Fibroblast of lung (primary cell): Measurements from ENCODE around the gene HYAL1. TPM values are rescaled to one million over a fixed set of nuclear protein-coding genes. Genes with fewer than 3 reads are reported as not detected.

Experiments
- DNase-seq, 2 donors: peaks; one replicate each; pipeline versions ENCODE4 v3.0.0 to v3.0.0-alpha.2; 2010; ENCODE audit warnings: low read depth in 2 of 2
- H2AFZ ChIP-seq: 2 replicates; pipeline ENCODE4 v1.5.1; 2012; ENCODE audit warnings: low read length, control low read depth, inconsistent platforms
- H3K27ac ChIP-seq: 2 replicates; pipeline ENCODE4 v1.5.1; 2011; ENCODE audit warnings: low read length, control low read depth; ENCODE audit not compliant: insufficient read depth
- H3K27me3 ChIP-seq: 2 replicates; pipeline ENCODE4 v1.5.1; 2011; ENCODE audit warnings: mild to moderate bottlenecking, low read length; ENCODE audit not compliant: control insufficient read depth, insufficient read depth
- H3K36me3 ChIP-seq: 2 replicates; pipeline ENCODE4 v1.5.1; 2011; ENCODE audit warnings: low read length; ENCODE audit not compliant: control insufficient read depth, insufficient read depth
- H3K4me1 ChIP-seq: 2 replicates; pipeline ENCODE4 v1.5.1; 2011; ENCODE audit warnings: low read length; ENCODE audit not compliant: control insufficient read depth, insufficient read depth; ENCODE audit errors: extremely low read depth
- H3K4me2 ChIP-seq: 2 replicates; pipeline ENCODE4 v1.5.1; 2011; ENCODE audit warnings: low read length, control low read depth; ENCODE audit not compliant: insufficient read depth; ENCODE audit errors: extremely low read depth
- H3K4me3 ChIP-seq, 4 experiments: fragments of 200-600 bp in 1 of 4; sonication (generic) in 1 of 4; replicated peaks in 1 of 4; 2 replicates each; pipeline ENCODE4 v1.5.1; 2011 to 2016; ENCODE audit warnings: low read length in 4 of 4, low read depth in 3 of 4, mild to moderate bottlenecking in 3 of 4, control low read depth in 2 of 4, inconsistent platforms in 1 of 4, mixed read lengths in 1 of 4; ENCODE audit not compliant: insufficient read depth in 1 of 4; ENCODE audit errors: control extremely low read depth in 1 of 4
- H3K79me2 ChIP-seq: 2 replicates; pipeline ENCODE4 v1.5.1; 2012; ENCODE audit warnings: mild to moderate bottlenecking, low read length, inconsistent platforms; ENCODE audit not compliant: control insufficient read depth, insufficient read depth
- H3K9ac ChIP-seq: 2 replicates; pipeline ENCODE4 v1.5.1; 2011; ENCODE audit warnings: mild to moderate bottlenecking, low read length, control low read depth; ENCODE audit not compliant: insufficient read depth
- H3K9me3 ChIP-seq: 2 replicates; pipeline ENCODE4 v1.5.1; 2012; ENCODE audit warnings: low read depth, low read length; ENCODE audit not compliant: control insufficient read depth, insufficient read depth
- H4K20me1 ChIP-seq: 2 replicates; pipeline ENCODE4 v1.5.1; 2011; ENCODE audit warnings: low read length; ENCODE audit not compliant: control insufficient read depth, insufficient read depth; ENCODE audit errors: extremely low read depth
- EZH2 ChIP-seq: IDR thresholded peaks from 2 replicates; pipeline ENCODE4 v1.5.1; 2012; ENCODE audit warnings: low read length, control low read depth, mild to moderate bottlenecking; ENCODE audit errors: missing control alignments
- polyA plus RNA-seq, 2 donors: library from polyadenylated mRNA; depleted of rRNA in 1 of 2; stranded (reverse) in 1 of 2; unstranded in 1 of 2; fragments of >200 nt; gene quantifications; 2 replicates each; pipeline ENCODE4 v1.2.1, GENCODE V29; 2011 to 2012; ENCODE audit warnings: missing spikeins in 1 of 2
- total RNA-seq: library from RNA; depleted of rRNA; stranded (reverse); fragments of >200 nt; gene quantifications from 2 replicates; pipeline ENCODE4 v1.2.1, GENCODE V29; 2014
- TF ChIP-seq, protein P1 (sequence below), 2 donors: IDR thresholded peaks in 1 of 2; conservative IDR thresholded peaks in 1 of 2; 1 replicate in 1 of 2; 2 replicates in 1 of 2; pipeline ENCODE4 v1.5.1; 2011 to 2012; ENCODE audit warnings: low read length in 2 of 2, control low read depth in 1 of 2, inconsistent platforms in 1 of 2, low read depth in 1 of 2, mild to moderate bottlenecking in 1 of 2

Gene HYAL1
- total and polyA plus RNA-seq, 2 donors (not counting 1 experiment from before 2014, with no cell fraction given), result 1.3 to 2.5 TPM

DNA sequence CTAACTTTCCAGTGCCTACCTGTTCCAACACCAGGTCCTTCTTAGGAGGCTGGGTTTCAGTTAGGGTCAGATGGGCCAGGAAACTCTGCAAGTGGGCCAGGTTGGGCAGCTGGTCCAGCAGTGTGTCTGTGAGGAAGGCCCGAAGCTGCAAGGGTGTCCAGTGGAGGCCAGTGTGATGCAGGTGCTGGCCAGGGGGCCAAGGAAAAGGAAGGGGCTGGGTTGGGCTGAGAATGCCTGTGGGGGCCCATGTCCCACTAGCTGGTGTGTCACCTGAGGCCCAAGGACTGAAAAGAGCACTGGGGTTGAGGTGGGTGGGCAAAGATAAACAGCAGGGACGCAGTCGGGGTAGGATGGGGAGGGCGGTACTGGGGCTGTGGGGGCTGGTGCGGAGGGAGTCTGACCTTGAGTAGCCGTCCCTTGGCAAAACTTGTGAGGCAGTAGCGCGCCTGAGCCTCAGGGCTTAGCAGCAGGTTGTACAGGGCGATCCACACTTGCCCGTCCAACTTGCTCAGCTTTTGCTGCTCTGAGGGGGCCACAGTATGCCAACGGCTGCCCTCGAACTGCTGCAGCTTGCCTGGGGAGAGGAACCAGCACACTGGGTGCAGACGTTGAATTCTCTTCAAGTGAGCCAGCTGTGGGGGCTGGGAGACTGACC lies 38.7 kb upstream of the HYAL1 start:
- Histone ChIP-seq H3K4me3 (no peak overlapping the region), H3K4me2 (no peak overlapping the region), H3K36me3 (no peaks in the 10 kb centered on the region), H3K9me3 (no peaks in the 10 kb centered on the region), H4K20me1 (no peaks in the 10 kb centered on the region), H3K27me3 (no peaks in the 10 kb centered on the region), H3K79me2 (peaks cover 16% of the 10 kb centered on the region), H3K9ac (no peak overlapping the region), H3K27ac (no peak overlapping the region), H3K4me1 (peaks cover 8% of the 10 kb centered on the region), H2AFZ (no peak overlapping the region)
- no peak for DNase-seq
- no peak for TF ChIP-seq EZH2
- TF ChIP-seq, protein P1, sequence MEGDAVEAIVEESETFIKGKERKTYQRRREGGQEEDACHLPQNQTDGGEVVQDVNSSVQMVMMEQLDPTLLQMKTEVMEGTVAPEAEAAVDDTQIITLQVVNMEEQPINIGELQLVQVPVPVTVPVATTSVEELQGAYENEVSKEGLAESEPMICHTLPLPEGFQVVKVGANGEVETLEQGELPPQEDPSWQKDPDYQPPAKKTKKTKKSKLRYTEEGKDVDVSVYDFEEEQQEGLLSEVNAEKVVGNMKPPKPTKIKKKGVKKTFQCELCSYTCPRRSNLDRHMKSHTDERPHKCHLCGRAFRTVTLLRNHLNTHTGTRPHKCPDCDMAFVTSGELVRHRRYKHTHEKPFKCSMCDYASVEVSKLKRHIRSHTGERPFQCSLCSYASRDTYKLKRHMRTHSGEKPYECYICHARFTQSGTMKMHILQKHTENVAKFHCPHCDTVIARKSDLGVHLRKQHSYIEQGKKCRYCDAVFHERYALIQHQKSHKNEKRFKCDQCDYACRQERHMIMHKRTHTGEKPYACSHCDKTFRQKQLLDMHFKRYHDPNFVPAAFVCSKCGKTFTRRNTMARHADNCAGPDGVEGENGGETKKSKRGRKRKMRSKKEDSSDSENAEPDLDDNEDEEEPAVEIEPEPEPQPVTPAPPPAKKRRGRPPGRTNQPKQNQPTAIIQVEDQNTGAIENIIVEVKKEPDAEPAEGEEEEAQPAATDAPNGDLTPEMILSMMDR (conservative IDR thresholded peaks at IDR 0.05 in 1 of 2, IDR thresholded peaks at IDR 0.05 in 1 of 2; ENCODE audit: low read depth in 1 of 2, low read length in 2 of 2), result no peak

DNA sequence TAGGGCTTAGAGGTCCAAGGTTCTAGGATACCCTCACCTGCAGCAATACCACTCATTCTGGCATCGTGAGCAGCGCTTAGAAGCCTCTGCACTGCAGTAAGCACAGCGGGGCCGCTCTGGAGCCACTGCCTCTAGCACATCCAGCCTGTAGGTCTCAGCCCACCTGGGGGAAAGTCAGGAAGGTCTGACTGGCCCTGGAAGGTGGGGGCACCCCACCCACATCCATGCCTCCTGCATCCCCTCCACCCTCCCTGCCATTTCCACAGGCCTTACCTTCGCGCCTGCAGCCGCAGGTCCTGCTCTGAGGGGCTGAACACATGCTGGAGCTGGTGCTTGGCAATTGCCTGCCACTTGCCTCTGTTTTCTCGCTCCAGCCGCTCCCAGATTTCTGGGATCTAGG lies 38.2 kb upstream of the HYAL1 start:
- peak overlapping the region; percentile 4 to 67 (median 57) for H3K4me3 ChIP-seq
- no peak overlapping the region for H3K27ac ChIP-seq
- DNase-seq, result no peak
- H3K27me3 ChIP-seq, result no peaks in the 10 kb centered on the region
- no peaks in the 10 kb centered on the region for H3K36me3 ChIP-seq
- TF ChIP-seq, protein P1 (conservative IDR thresholded peaks at IDR 0.05 in 1 of 2, IDR thresholded peaks at IDR 0.05 in 1 of 2; ENCODE audit: low read depth in 1 of 2, low read length in 2 of 2), result no peak
- TF ChIP-seq EZH2, result no peak
- no peaks in the 10 kb centered on the region for H3K9me3 ChIP-seq
- H3K4me2 ChIP-seq, result peak overlapping the region; percentile 90
- no peak overlapping the region for H2AFZ ChIP-seq
- H3K79me2 ChIP-seq, result peaks cover 22% of the 10 kb centered on the region
- no peaks in the 10 kb centered on the region for H4K20me1 ChIP-seq
- H3K4me1 ChIP-seq, result peaks cover 8% of the 10 kb centered on the region
- no peak overlapping the region for H3K9ac ChIP-seq

DNA sequence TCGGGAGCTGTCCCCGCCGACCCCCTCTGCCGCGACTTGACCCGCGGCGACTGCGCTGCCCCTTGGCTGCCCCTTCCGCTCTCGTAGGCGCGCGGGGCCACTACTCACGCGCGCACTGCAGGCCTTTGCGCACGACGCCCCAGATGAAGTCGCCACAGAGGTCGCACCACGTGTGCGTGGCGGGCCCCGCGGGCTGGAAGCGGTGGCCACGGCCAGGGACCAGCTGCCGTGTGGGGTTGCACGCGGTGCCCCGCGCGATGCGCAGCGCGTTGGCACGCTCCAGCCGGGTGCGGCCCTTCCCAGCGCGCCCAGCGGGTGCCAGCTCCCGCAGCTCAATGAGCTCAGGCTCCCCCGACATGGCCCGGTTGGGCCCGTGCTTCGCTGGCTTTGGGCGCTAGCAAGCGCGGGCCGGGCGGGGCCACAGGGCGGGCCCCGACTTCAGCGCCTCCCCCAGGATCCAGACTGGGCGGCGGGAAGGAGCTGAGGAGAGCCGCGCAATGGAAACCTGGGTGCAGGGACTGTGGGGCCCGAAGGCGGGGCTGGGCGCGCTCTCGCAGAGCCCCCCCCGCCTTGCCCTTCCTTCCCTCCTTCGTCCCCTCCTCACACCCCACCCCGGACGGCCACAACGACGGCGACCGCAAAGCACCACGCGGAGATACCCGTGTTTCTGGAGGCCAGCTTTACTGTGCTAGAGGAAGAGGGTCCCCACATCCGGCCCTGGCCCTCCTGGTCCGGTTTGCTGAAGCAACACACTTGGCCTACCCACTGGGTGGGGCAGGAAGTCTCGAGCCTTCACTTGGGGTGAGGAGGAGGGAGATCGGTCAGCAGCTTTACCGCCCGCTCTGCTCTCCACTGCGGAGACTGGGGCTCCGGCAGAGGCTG lies 37.3 kb upstream of the HYAL1 start, which contains the start of gene RASSF1:
Gene RASSF1 (minus strand): TSS at position 389 of the 882 bp plus-strand sequence. CDS start 31 bp downstream, at position 358.
- Histone ChIP-seq H3K79me2 (peaks cover 30% of the 10 kb centered on the region), H2AFZ (peak within 1 kb of the TSS; percentile 55), H3K4me2 (peak within 1 kb of the TSS; percentile 90), H3K9ac (peak within 1 kb of the TSS; percentile 79), H3K36me3 (no peaks in the 10 kb centered on the region), H4K20me1 (no peaks in the 10 kb centered on the region), H3K4me3 (peak within 1 kb of the TSS; percentile 41 to 67 (median 58)), H3K27ac (peak within 1 kb of the TSS; percentile 82), H3K9me3 (no peaks in the 10 kb centered on the region), H3K27me3 (no peaks in the 10 kb centered on the region), H3K4me1 (peaks cover 6% of the 10 kb centered on the region)
- DNase-seq, result peak in 1 of 2 donors; percentile 56
- TF ChIP-seq, protein P1 (conservative IDR thresholded peaks at IDR 0.05 in 1 of 2, IDR thresholded peaks at IDR 0.05 in 1 of 2; ENCODE audit: low read depth in 1 of 2, low read length in 2 of 2), result no peak
- TF ChIP-seq EZH2, result no peak
